Panc1 (cell line): Measurements from ENCODE around the gene SMARCAD1. TPM values are rescaled to one million over a fixed set of nuclear protein-coding genes. Genes with fewer than 3 reads are reported as not detected.

Experiments
- ATAC-seq: fragments of 200-7000 bp; cut with Tn5 transposase; 2 replicates; pipeline ENCODE4 v1.9.1; 2020; ENCODE audit warnings: mild to moderate bottlenecking, moderate library complexity
- BruUV-seq: library from RNA; stranded (reverse); fragments of 400-500 nt; replicated peaks from 2 replicates; lab custom pipeline; 2021; lab: Mats Ljungman, UMichigan
- CTCF ChIA-PET: fragments of 300-600 bp; sonication (Branson Sonifier 250); formaldehyde crosslinking; loops from one replicate; lab custom pipeline; 2022; ENCODE audit warnings: antibody characterized with exemption; lab: Charles Lee
- POLR2A ChIA-PET: fragments of 300-600 bp; sonication (Branson Sonifier 250); formaldehyde crosslinking; loops from one replicate; lab custom pipeline; 2022; ENCODE audit warnings: antibody characterized with exemption; lab: Charles Lee
- DNase-seq: peaks from one replicate; pipeline ENCODE4 v3.0.0-alpha.2; 2010; ENCODE audit warnings: low read depth, low spot score
- H3K27ac ChIP-seq: 2 replicates; pipeline ENCODE4 v1.5.1; 2011; ENCODE audit warnings: mild to moderate bottlenecking, low read length, inconsistent platforms
- H3K27me3 ChIP-seq: fragments of 200-500 bp; sonication (Bioruptor generic); 2 replicates; pipeline ENCODE4 v1.6.0; 2014; ENCODE audit warnings: low read length, inconsistent platforms; ENCODE audit not compliant: control insufficient read depth, insufficient read depth
- H3K36me3 ChIP-seq: fragments of 200-500 bp; sonication (Bioruptor generic); 2 replicates; pipeline ENCODE4 v1.5.1; 2014; ENCODE audit warnings: inconsistent platforms, mild to moderate bottlenecking, low read length, moderate library complexity; ENCODE audit not compliant: control insufficient read depth, insufficient read depth
- H3K4me1 ChIP-seq: 2 replicates; pipeline ENCODE4 v1.5.1; 2011; ENCODE audit warnings: inconsistent platforms, mild to moderate bottlenecking, low read length, moderate library complexity; ENCODE audit not compliant: control insufficient read depth, insufficient read depth
- H3K4me3 ChIP-seq, 2 experiments: 2 replicates each; pipeline ENCODE4 v1.5.1; 2011 to 2012; ENCODE audit warnings: low read depth in 2 of 2, low read length in 2 of 2, mild to moderate bottlenecking in 2 of 2, inconsistent platforms in 1 of 2, moderate library complexity in 1 of 2
- H3K9me3 ChIP-seq: fragments of 200-500 bp; sonication (Bioruptor generic); 2 replicates; pipeline ENCODE4 v1.5.1; 2014; ENCODE audit warnings: low read depth, mild to moderate bottlenecking, inconsistent platforms, low read length, moderate library complexity; ENCODE audit not compliant: control insufficient read depth, insufficient read depth
- POLR2AphosphoS5 ChIP-seq: IDR thresholded peaks from 2 replicates; pipeline ENCODE4 v1.6.1; 2012; ENCODE audit warnings: mild to moderate bottlenecking, low read depth, low read length, moderate library complexity
- REST ChIP-seq, 2 experiments: IDR thresholded peaks; 2 replicates each; pipeline ENCODE4 v1.6.1; 2011 to 2012; ENCODE audit warnings: low read depth in 2 of 2, control low read depth in 1 of 2, low read length in 1 of 2, mild to moderate bottlenecking in 1 of 2, moderate library complexity in 1 of 2; ENCODE audit not compliant: insufficient read depth in 1 of 2
- SIN3A ChIP-seq: IDR thresholded peaks from 2 replicates; pipeline ENCODE4 v1.6.1; 2012; ENCODE audit warnings: low read depth, mild to moderate bottlenecking, low read length, moderate library complexity, borderline replicate concordance; ENCODE audit not compliant: insufficient read depth
- TCF7L2 ChIP-seq: IDR thresholded peaks from 2 replicates; pipeline ENCODE4 v1.6.1; 2011; ENCODE audit warnings: mild to moderate bottlenecking, low read depth, low read length, inconsistent platforms
- in situ Hi-C: cut with HindIII; loops from 2 replicates; pipeline ENCODE4 v1.10.0; 2016; ENCODE audit warnings: low sequenced_read_pairs, low pct_unique_long_range_greater_than_20kb
- intact Hi-C: fragments of 100-400 bp; cut with micrococcal nuclease; formaldehyde crosslinking; loops from one replicate; pipeline ENCODE4 v1.10.0; 2022; ENCODE audit not compliant: unreplicated experiment
- total RNA-seq: library from RNA; stranded (reverse); gene quantifications from one replicate; pipeline ENCODE4 v1.2.1, GENCODE V29; 2021; ENCODE audit not compliant: unreplicated experiment
- TF ChIP-seq, protein P1 (sequence below): fragments of 450-650 bp; IDR thresholded peaks from 2 replicates; pipeline ENCODE4 v1.5.1; 2017; ENCODE audit warnings: mild to moderate bottlenecking

Gene SMARCAD1
- total RNA-seq, 1 experiment from 2014 or later = 20.7 TPM

- no peaks in the 10 kb centered on the region for H3K36me3 ChIP-seq
- no peak overlapping the region for H3K27ac ChIP-seq
- no peak overlapping the region for H3K4me3 ChIP-seq
- POLR2A ChIA-PET = no interaction called here
- no TSS peak for BruUV-seq
- CTCF ChIA-PET = no interaction called here
- TF ChIP-seq REST (IDR thresholded peaks at IDR 0.05; ENCODE audit: insufficient read depth in 1 of 2, low read depth in 2 of 2, low read length in 1 of 2) (no peak), SIN3A (no peak), TCF7L2 (no peak), POLR2AphosphoS5 (no peak)
- TF ChIP-seq, protein P1, sequence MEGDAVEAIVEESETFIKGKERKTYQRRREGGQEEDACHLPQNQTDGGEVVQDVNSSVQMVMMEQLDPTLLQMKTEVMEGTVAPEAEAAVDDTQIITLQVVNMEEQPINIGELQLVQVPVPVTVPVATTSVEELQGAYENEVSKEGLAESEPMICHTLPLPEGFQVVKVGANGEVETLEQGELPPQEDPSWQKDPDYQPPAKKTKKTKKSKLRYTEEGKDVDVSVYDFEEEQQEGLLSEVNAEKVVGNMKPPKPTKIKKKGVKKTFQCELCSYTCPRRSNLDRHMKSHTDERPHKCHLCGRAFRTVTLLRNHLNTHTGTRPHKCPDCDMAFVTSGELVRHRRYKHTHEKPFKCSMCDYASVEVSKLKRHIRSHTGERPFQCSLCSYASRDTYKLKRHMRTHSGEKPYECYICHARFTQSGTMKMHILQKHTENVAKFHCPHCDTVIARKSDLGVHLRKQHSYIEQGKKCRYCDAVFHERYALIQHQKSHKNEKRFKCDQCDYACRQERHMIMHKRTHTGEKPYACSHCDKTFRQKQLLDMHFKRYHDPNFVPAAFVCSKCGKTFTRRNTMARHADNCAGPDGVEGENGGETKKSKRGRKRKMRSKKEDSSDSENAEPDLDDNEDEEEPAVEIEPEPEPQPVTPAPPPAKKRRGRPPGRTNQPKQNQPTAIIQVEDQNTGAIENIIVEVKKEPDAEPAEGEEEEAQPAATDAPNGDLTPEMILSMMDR = no peak
- no peaks in the 10 kb centered on the region for H3K4me1 ChIP-seq
- no peaks in the 10 kb centered on the region for H3K9me3 ChIP-seq
- no peak for ATAC-seq
- no peak for DNase-seq
- in situ Hi-C loops = no loop called here
- intact Hi-C loops = no loop called here
- no peaks in the 10 kb centered on the region for H3K27me3 ChIP-seq
These were observed 91.1 kb downstream of the SMARCAD1 start for GRCh38 chr4:94298725-94299252.

DNA sequence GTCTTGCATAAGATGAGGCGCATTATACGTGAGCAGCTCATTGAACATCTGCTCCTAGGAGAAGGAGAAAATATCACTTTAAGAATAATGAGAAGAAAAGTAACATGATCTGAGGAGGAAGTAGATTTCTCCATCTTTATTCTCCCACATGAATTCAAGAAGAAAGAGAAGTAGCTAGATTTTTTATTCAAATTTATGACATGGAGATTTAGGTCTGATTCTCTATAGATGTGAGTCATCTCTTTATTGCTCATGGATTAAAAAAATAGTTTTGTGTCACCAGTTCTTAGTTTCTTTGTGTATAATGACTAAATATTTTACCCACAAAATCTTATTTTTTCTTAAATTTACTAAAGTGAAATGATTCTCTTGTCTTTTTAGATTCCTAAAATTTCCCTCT, 94.5 kb downstream of the SMARCAD1 start:
- ChIA-PET CTCF (no interaction called here), POLR2A (no interaction called here)
- in situ Hi-C loops (no loop called here), intact Hi-C loops (no loop called here)
- no peaks in the 10 kb centered on the region for H3K27me3 ChIP-seq
- no peak overlapping the region for H3K4me3 ChIP-seq
- no peak overlapping the region for H3K27ac ChIP-seq
- ATAC-seq = no peak
- no peak for DNase-seq
- H3K4me1 ChIP-seq = no peaks in the 10 kb centered on the region
- BruUV-seq = no TSS peak
- no peak for TF ChIP-seq SIN3A
- no peak for TF ChIP-seq REST (IDR thresholded peaks at IDR 0.05; ENCODE audit: insufficient read depth in 1 of 2, low read depth in 2 of 2, low read length in 1 of 2)
- no peak for TF ChIP-seq TCF7L2
- TF ChIP-seq, protein P1 = no peak
- no peak for TF ChIP-seq POLR2AphosphoS5
- H3K36me3 ChIP-seq = no peaks in the 10 kb centered on the region
- H3K9me3 ChIP-seq = no peaks in the 10 kb centered on the region
